Spleen (tissue), 7 donors: ENCODE measurements around the gene KRT78.

ENCODE experiments used
- CTCF ChIP-seq, 11 experiments: fragments of 200-600 bp in 7 of 11; fragments of 450-650 bp in 4 of 11; sonication (generic) in 4 of 11; IDR thresholded peaks in 8 of 11; conservative IDR thresholded peaks in 3 of 11; 1 replicate in 7 of 11; 2 replicates in 4 of 11; pipeline versions ENCODE4 v1.4.0 to v1.8.0; 2016 to 2021; ENCODE audit warnings: antibody characterized with exemption in 11 of 11, inconsistent platforms in 4 of 11, mild to moderate bottlenecking in 1 of 11
- POLR2A ChIP-seq, 3 donors: fragments of 450-650 bp; IDR thresholded peaks; one replicate each; pipeline ENCODE4 v1.5.1; 2017; ENCODE audit warnings: antibody characterized with exemption in 3 of 3, mild to moderate bottlenecking in 1 of 3
- POLR2AphosphoS5 ChIP-seq, 3 donors: sonication (generic); formaldehyde crosslinking; IDR thresholded peaks; one replicate each; pipeline ENCODE4 v1.5.1; 2017; ENCODE audit warnings: antibody characterized with exemption in 3 of 3
- donor health status: DM: no; HTN: no; CAD: no; lungs with moderate emphysema.
- donor health status: DM: no; HTN: no; CAD: no.
- donor health status: DM: no; HTN: no; CAD: no.

GRCh38 chr12:52788192-52788875, 60.5 kb downstream of the KRT78 start:
- no peak for TF ChIP-seq CTCF (IDR thresholded peaks at IDR 0.05 in 8 of 11, conservative IDR thresholded peaks at IDR 0.05 in 3 of 11)
- no peak for TF ChIP-seq POLR2A (IDR thresholded peaks at IDR 0.05)
- no peak for TF ChIP-seq POLR2AphosphoS5 (IDR thresholded peaks at IDR 0.05)
